Measurements from ENCODE around the gene HNRNPF. TPM values are rescaled to one million over a fixed set of nuclear protein-coding genes. Genes with fewer than 3 reads are reported as not detected.
A peak's percentile ranks its signal among the peaks of the same experiment; 100 is the strongest.

The HNRNPF gene
- total RNA-seq, 2 experiments from 2014 or later: 86.5 to 87.9 TPM

GRCh38 chr10:43384252-43385221, 24.4 kb downstream of the HNRNPF start:
- ATAC-seq (ENCODE audit: poor library complexity) (no peak), DNase-seq (no peak)
- no peak overlapping the region for H3K4me3 Mint-ChIP-seq

GRCh38 chr10:43383204-43383971, 25.6 kb downstream of the HNRNPF start:
- Histone ChIP-seq H3K36me3 (ENCODE audit: insufficient read depth, low read length) (peaks cover 41% of the 10 kb centered on the region), H3K27me3 (ENCODE audit: control insufficient read depth in 1 of 2, insufficient read depth in 2 of 2, low read length in 2 of 2) (no peaks in the 10 kb centered on the region), H3K9me3 (ENCODE audit: control insufficient read depth in 1 of 2, insufficient read depth in 1 of 2, low read length in 2 of 2) (no peaks in the 10 kb centered on the region), H3K4me1 (ENCODE audit: insufficient read depth, low read length) (peaks cover 3% of the 10 kb centered on the region), H3K4me3 (ENCODE audit: low read length) (no peak overlapping the region), H3K27ac (ENCODE audit: low read depth in 1 of 2, low read length in 2 of 2) (no peak overlapping the region)
- peaks cover 41% of the 10 kb centered on the region for H3K36me3 Mint-ChIP-seq (ENCODE audit: low read depth)
- CTCF ChIA-PET: no interaction called here
- DNase-seq (no peak), ATAC-seq (ENCODE audit: poor library complexity) (no peak)
- peak overlapping the region; percentile 82 for H3K27ac Mint-ChIP-seq
- TF ChIP-seq CTCF (IDR thresholded peaks at IDR 0.05): no peak
- POLR2A ChIA-PET: interaction anchor here (0.7 kb wide), 1 partner anchor 600 kb away, joined by 3 read pairs; no protein-coding TSS in a partner anchor
- H3K4me1 Mint-ChIP-seq (ENCODE audit: low read depth): peaks cover 27% of the 10 kb centered on the region
- no peaks in the 10 kb centered on the region for H3K9me3 Mint-ChIP-seq
- H3K27me3 Mint-ChIP-seq: no peaks in the 10 kb centered on the region
- intact Hi-C loops (cut with DNase I, micrococcal nuclease): no loop called here
- H3K4me3 Mint-ChIP-seq: no peak overlapping the region

More at GRCh38 chr10:43384252-43385221, 24.4 kb downstream of the HNRNPF start:
- no peaks in the 10 kb centered on the region for H3K9me3 Mint-ChIP-seq
- peaks cover 53% of the 10 kb centered on the region for H3K36me3 Mint-ChIP-seq (ENCODE audit: low read depth)
- no peaks in the 10 kb centered on the region for H3K27me3 Mint-ChIP-seq
- CTCF ChIA-PET: no interaction called here
- H3K27ac Mint-ChIP-seq: peak overlapping the region; percentile 82
- Histone ChIP-seq H3K36me3 (ENCODE audit: insufficient read depth, low read length) (peaks cover 52% of the 10 kb centered on the region), H3K4me3 (ENCODE audit: low read length) (no peak overlapping the region), H3K27ac (ENCODE audit: low read depth in 1 of 2, low read length in 2 of 2) (no peak overlapping the region), H3K4me1 (ENCODE audit: insufficient read depth, low read length) (peaks cover 11% of the 10 kb centered on the region), H3K9me3 (ENCODE audit: control insufficient read depth in 1 of 2, insufficient read depth in 1 of 2, low read length in 2 of 2) (no peaks in the 10 kb centered on the region), H3K27me3 (ENCODE audit: control insufficient read depth in 1 of 2, insufficient read depth in 2 of 2, low read length in 2 of 2) (no peaks in the 10 kb centered on the region)
- POLR2A ChIA-PET: interaction anchor here (1.5 kb wide), 1 partner anchor 11 kb away, joined by 4 read pairs; no protein-coding TSS in a partner anchor
- peaks cover 34% of the 10 kb centered on the region for H3K4me1 Mint-ChIP-seq (ENCODE audit: low read depth)
- intact Hi-C loops (cut with DNase I, micrococcal nuclease): no loop called here
- TF ChIP-seq CTCF (IDR thresholded peaks at IDR 0.05): no peak

GRCh38 chr10:43380610-43381222, 28.3 kb downstream of the HNRNPF start:
- H3K9me3 Mint-ChIP-seq: no peaks in the 10 kb centered on the region
- Histone ChIP-seq H3K27me3 (ENCODE audit: control insufficient read depth in 1 of 2, insufficient read depth in 2 of 2, low read length in 2 of 2) (no peaks in the 10 kb centered on the region), H3K4me3 (ENCODE audit: low read length) (no peak overlapping the region), H3K4me1 (ENCODE audit: insufficient read depth, low read length) (no peaks in the 10 kb centered on the region), H3K9me3 (ENCODE audit: control insufficient read depth in 1 of 2, insufficient read depth in 1 of 2, low read length in 2 of 2) (no peaks in the 10 kb centered on the region), H3K36me3 (ENCODE audit: insufficient read depth, low read length) (peaks cover 14% of the 10 kb centered on the region), H3K27ac (ENCODE audit: low read depth in 1 of 2, low read length in 2 of 2) (no peak overlapping the region)
- CTCF ChIA-PET: no interaction called here
- ATAC-seq (ENCODE audit: poor library complexity) (no peak), DNase-seq (no peak)
- TF ChIP-seq CTCF (IDR thresholded peaks at IDR 0.05): no peak
- peaks cover 5% of the 10 kb centered on the region for H3K4me1 Mint-ChIP-seq (ENCODE audit: low read depth)
- no peaks in the 10 kb centered on the region for H3K27me3 Mint-ChIP-seq
- H3K4me3 Mint-ChIP-seq: no peak overlapping the region
- POLR2A ChIA-PET: interaction anchor here (1.0 kb wide), 1 partner anchor 13 kb away, joined by 5 read pairs; no protein-coding TSS in a partner anchor
- intact Hi-C loops (cut with DNase I, micrococcal nuclease): no loop called here
- peak overlapping the region; percentile 73 for H3K27ac Mint-ChIP-seq
- H3K36me3 Mint-ChIP-seq (ENCODE audit: low read depth): peaks cover 14% of the 10 kb centered on the region

Measured in CD4-positive, alpha-beta T cell (primary cell).